K562 (cell line): Measurements from ENCODE around the gene TRIM40. TPM values are rescaled to one million over a fixed set of nuclear protein-coding genes. Genes with fewer than 3 reads are reported as not detected.

Experiments
- ATAC-seq: fragments of 200-7000 bp; cut with Tn5 transposase; 3 replicates; pipeline ENCODE4 v1.9.1; 2020; ENCODE audit warnings: moderate library complexity
- BruUV-seq: library from RNA; stranded (reverse); fragments of 400-500 nt; replicated peaks from 2 replicates; lab custom pipeline; 2021; lab: Mats Ljungman, UMichigan
- CTCF ChIA-PET: fragments of 300-600 bp; formaldehyde crosslinking; extraction: SDS; loops from one replicate; lab custom pipeline; 2021; ENCODE audit warnings: low intra/inter-chr PET ratio; lab: Yijun Ruan, JAX
- POLR2A ChIA-PET: fragments of 300-600, 350-650 bp; sonication (Branson Sonifier 250); formaldehyde crosslinking; extraction: SDS; loops from one replicate; lab custom pipeline; 2021; ENCODE audit warnings: antibody characterized with exemption, inconsistent platforms; lab: Yijun Ruan, JAX
- DNase-seq, 4 experiments: peaks; one replicate each; pipeline versions ENCODE4 v3.0.0 to v3.0.0-alpha.2; 2011 to 2018; ENCODE audit warnings: low spot score in 3 of 4, mixed read lengths in 3 of 4; ENCODE audit errors: extremely low read depth in 1 of 4
- FAIRE-seq: peaks from 2 replicates; lab custom pipeline; 2011; peaks lifted over from hg19 to GRCh38; lab: Jason Lieb, UNC
- H2AFZ ChIP-seq: 2 replicates; pipeline ENCODE4 v1.6.0; 2011; ENCODE audit warnings: low read depth, low read length, control low read depth, inconsistent platforms
- H3K27ac ChIP-seq: fragments of 200-600 bp; 3 replicates; pipeline ENCODE4 v1.8.0; 2011; ENCODE audit warnings: low read depth, mild to moderate bottlenecking, control low read depth, inconsistent platforms, low read length, moderate library complexity, mixed read lengths; ENCODE audit errors: extremely low read depth
- H3K27me3 ChIP-seq, 2 experiments: fragments of 300-600 bp in 1 of 2; 2 replicates in 1 of 2; 3 replicates in 1 of 2; pipeline versions ENCODE4 v1.6.0 to v1.8.0; 2011; ENCODE audit warnings: inconsistent platforms in 2 of 2, low read length in 2 of 2, mild to moderate bottlenecking in 1 of 2, mixed read lengths in 1 of 2, moderate library complexity in 1 of 2; ENCODE audit not compliant: control insufficient read depth in 2 of 2, insufficient read depth in 2 of 2
- H3K36me3 ChIP-seq: fragments of 300-600 bp; 3 replicates; pipeline ENCODE4 v1.8.0; 2011; ENCODE audit warnings: mild to moderate bottlenecking, low read length, inconsistent platforms; ENCODE audit not compliant: control insufficient read depth, insufficient read depth
- H3K4me1 ChIP-seq, 2 experiments: fragments of 200-600 bp in 1 of 2; replicated peaks in 1 of 2; 2 replicates in 1 of 2; 3 replicates in 1 of 2; pipeline versions ENCODE4 v1.5.1 to v1.8.0; 2011; ENCODE audit warnings: inconsistent platforms in 2 of 2, low read length in 2 of 2, mild to moderate bottlenecking in 1 of 2, mixed read lengths in 1 of 2, moderate library complexity in 1 of 2; ENCODE audit not compliant: control insufficient read depth in 2 of 2, insufficient read depth in 2 of 2
- H3K4me2 ChIP-seq: 2 replicates; pipeline ENCODE4 v1.6.1; 2011; ENCODE audit warnings: low read length, control low read depth, inconsistent platforms, mixed read lengths; ENCODE audit not compliant: insufficient read depth
- H3K4me3 ChIP-seq: fragments of 200-600 bp; sonication (generic), shearing (Covaris generic); 2 replicates; pipeline ENCODE4 v1.5.1; 2016; ENCODE audit warnings: control low read depth, inconsistent platforms
- H3K79me2 ChIP-seq: fragments of 200-600 bp; 3 replicates; pipeline ENCODE4 v1.8.0; 2011; ENCODE audit warnings: low read length, inconsistent platforms; ENCODE audit not compliant: control insufficient read depth, insufficient read depth
- H3K9ac ChIP-seq, 2 experiments: 2 replicates each; pipeline versions ENCODE4 v1.6.0 to v1.6.1; 2011; ENCODE audit warnings: low read depth in 2 of 2, low read length in 2 of 2, control low read depth in 1 of 2, inconsistent platforms in 1 of 2, mild to moderate bottlenecking in 1 of 2, mixed read lengths in 1 of 2; ENCODE audit not compliant: insufficient read depth in 1 of 2
- H3K9me1 ChIP-seq: one replicate; pipeline ENCODE4 v1.6.0; 2011; ENCODE audit warnings: inconsistent platforms, mild to moderate bottlenecking, low read length, moderate library complexity; ENCODE audit not compliant: control insufficient read depth, insufficient read depth
- H3K9me3 ChIP-seq: replicated peaks from 2 replicates; pipeline ENCODE4 v1.5.1; 2011; ENCODE audit warnings: low read depth, low read length, inconsistent platforms; ENCODE audit not compliant: control insufficient read depth, insufficient read depth
- H4K20me1 ChIP-seq: replicated peaks from 2 replicates; pipeline ENCODE4 v1.6.1; 2011; ENCODE audit warnings: low read length, inconsistent platforms, mixed read lengths; ENCODE audit not compliant: control insufficient read depth, insufficient read depth
- BDP1 ChIP-seq: IDR thresholded peaks from 3 replicates; pipeline ENCODE4 v1.6.1; 2011; ENCODE audit not compliant: insufficient read length, insufficient read depth
- E2F3 ChIP-seq: fragments of 250-450 bp; sonication (Bioruptor Pico); IDR thresholded peaks from 2 replicates; pipeline ENCODE4 v1.4.0; 2020; ENCODE audit warnings: mild to moderate bottlenecking
- IRF2 ChIP-seq: sonication (generic); formaldehyde crosslinking; IDR thresholded peaks from 2 replicates; pipeline ENCODE4 v1.8.1; 2022; ENCODE audit warnings: mild to moderate bottlenecking, missing genetic modification reagents
- NFRKB ChIP-seq: fragments of 450-650 bp; IDR thresholded peaks from 2 replicates; pipeline ENCODE4 v1.6.1; 2016; ENCODE audit warnings: low read depth
- SIN3B ChIP-seq: fragments of 450-650 bp; IDR thresholded peaks from 2 replicates; pipeline ENCODE4 v1.6.1; 2017; ENCODE audit warnings: low read depth, mild to moderate bottlenecking, moderate library complexity
- WGBS: fragments of 100-300 bp; shearing (Covaris generic); methylation state at CpG from one replicate; pipeline ENCODE4 v1.1.6; 2016; ENCODE audit warnings: low coverage, mixed read lengths; ENCODE audit not compliant: insufficient coverage; ENCODE audit errors: missing lambda C conversion rate; 5-methylcytosine and 5-hydroxymethylcytosine counted together
- in situ Hi-C: fragments of 300-500 bp; cut with MboI; formaldehyde crosslinking; loops from 4 replicates; pipeline ENCODE4 v1.15.0; 2018; ENCODE audit warnings: inconsistent platforms, mixed read lengths
- intact Hi-C: fragments of 100-400 bp; cut with micrococcal nuclease; formaldehyde crosslinking; loops from 2 replicates; pipeline ENCODE4 v1.14.2; 2022
- polyA plus RNA-seq, 8 experiments: library from polyadenylated mRNA; depleted of rRNA in 4 of 8; stranded (reverse) in 5 of 8; unstranded in 3 of 8; fragments of >200 nt; fragmentation: Nextera tagmentation in 2 of 8; fragmentation: Illumina TruSeq in 1 of 8; extraction: Ambion mirVana in 2 of 8; extraction: Trizol in 1 of 8; gene quantifications; 2 replicates each; pipeline versions ENCODE4 v1.2.1 to v1.2.3, GENCODE V29; 2011 to 2014; ENCODE audit warnings: inconsistent platforms in 1 of 8, missing spikeins in 1 of 8
- total RNA-seq, 7 experiments: library from RNA; depleted of rRNA in 6 of 7; stranded (reverse); fragments of >200 nt in 6 of 7; fragmentation: Illumina TruSeq in 2 of 7; extraction: Trizol in 2 of 7; gene quantifications; 2 replicates each; pipeline versions ENCODE4 v1.2.1 to v1.2.3, GENCODE V29; 2011 to 2021; ENCODE audit warnings: low replicate concordance in 1 of 7
- TF ChIP-seq, protein P1 (sequence below), 2 experiments: IDR thresholded peaks in 1 of 2; conservative IDR thresholded peaks in 1 of 2; 2 replicates each; pipeline ENCODE4 v1.6.1; 2016; ENCODE audit warnings: low read depth in 2 of 2, mild to moderate bottlenecking in 1 of 2, missing compliant biosample characterization in 1 of 2, missing genetic modification characterization in 1 of 2, moderate library complexity in 1 of 2
- TF ChIP-seq, protein P2 (sequence below), 3 experiments: fragments of 200-800 bp in 1 of 3; fragments of 250-450 bp in 1 of 3; fragments of 450-650 bp in 1 of 3; sonication (Bioruptor Pico) in 1 of 3; sonication (Bioruptor generic) in 1 of 3; formaldehyde crosslinking in 1 of 3; IDR thresholded peaks; 2 replicates each; pipeline versions ENCODE4 v1.6.1 to v1.8.0; 2016 to 2022; ENCODE audit warnings: mild to moderate bottlenecking in 2 of 3, missing genetic modification characterization in 2 of 3, missing compliant biosample characterization in 1 of 3, moderate library complexity in 1 of 3

TRIM40 gene
- total and polyA plus RNA-seq, 9 of the 15 experiments (the other 6 are each of a cell fraction or from before 2014, with no cell fraction given) = 0.04 to 0.08 TPM; not detected in 7

DNA sequence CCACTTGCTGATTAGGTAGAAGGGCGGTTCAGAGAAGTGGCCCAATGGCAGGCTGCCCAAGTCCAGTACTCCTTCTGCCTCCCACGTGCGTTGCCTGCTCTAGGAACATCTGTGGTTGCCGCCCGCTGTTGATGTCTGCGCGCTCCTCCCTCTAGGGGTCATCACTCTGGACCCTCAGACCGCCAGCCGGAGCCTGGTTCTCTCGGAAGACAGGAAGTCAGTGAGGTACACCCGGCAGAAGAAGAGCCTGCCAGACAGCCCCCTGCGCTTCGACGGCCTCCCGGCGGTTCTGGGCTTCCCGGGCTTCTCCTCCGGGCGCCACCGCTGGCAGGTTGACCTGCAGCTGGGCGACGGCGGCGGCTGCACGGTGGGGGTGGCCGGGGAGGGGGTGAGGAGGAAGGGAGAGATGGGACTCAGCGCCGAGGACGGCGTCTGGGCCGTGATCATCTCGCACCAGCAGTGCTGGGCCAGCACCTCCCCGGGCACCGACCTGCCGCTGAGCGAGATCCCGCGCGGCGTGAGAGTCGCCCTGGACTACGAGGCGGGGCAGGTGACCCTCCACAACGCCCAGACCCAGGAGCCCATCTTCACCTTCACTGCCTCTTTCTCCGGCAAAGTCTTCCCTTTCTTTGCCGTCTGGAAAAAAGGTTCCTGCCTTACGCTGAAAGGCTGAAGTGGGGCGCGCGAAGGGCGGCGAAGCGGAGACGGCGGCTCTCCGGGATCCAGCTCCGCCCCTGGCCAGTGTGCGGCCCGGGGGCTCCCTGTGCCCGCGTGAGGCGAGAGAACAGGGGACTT, 35.9 kb downstream of the TRIM40 start (continued):
- TF ChIP-seq E2F3 (CRISPR knock-in tag) (no peak), SIN3B (no peak)
- TF ChIP-seq, protein P1, sequence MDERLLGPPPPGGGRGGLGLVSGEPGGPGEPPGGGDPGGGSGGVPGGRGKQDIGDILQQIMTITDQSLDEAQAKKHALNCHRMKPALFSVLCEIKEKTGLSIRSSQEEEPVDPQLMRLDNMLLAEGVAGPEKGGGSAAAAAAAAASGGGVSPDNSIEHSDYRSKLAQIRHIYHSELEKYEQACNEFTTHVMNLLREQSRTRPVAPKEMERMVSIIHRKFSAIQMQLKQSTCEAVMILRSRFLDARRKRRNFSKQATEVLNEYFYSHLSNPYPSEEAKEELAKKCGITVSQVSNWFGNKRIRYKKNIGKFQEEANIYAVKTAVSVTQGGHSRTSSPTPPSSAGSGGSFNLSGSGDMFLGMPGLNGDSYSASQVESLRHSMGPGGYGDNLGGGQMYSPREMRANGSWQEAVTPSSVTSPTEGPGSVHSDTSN (CRISPR knock-in tag; IDR thresholded peaks at IDR 0.05; ENCODE audit: low read depth) = no peak
- TF ChIP-seq, protein P1 (tag; conservative IDR thresholded peaks at IDR 0.05; ENCODE audit: low read depth) = no peak

DNA sequence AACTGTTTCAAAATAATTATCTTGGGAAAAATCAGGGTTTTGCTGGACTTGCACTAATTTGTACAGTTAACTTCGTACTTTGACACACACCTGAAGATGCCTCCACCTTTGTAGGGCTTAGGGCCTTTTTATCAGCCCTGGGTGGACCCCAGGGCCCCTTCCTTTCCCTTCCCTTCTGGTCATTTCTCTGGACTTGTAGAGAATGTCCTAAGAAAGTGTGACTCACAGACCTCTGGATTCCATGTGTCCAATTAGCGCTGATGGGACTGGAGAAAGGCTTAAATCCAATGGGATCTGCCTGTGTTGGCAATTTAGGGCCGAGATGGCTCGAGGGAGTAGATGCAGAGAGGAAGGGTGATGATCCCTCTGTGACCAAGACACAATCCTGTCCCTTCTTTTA, 36.7 kb downstream of the TRIM40 start:
- peaks cover 7 to 22% of the 10 kb centered on the region in 2 experiments for H3K27me3 ChIP-seq
- H4K20me1 ChIP-seq = no peaks in the 10 kb centered on the region
- ATAC-seq = no peak
- no peaks in the 10 kb centered on the region for H3K9me1 ChIP-seq
- H3K4me1 ChIP-seq = peaks cover 0 to 8% of the 10 kb centered on the region in 2 experiments; a peak in 1 of 5 replicates
- intact Hi-C loops (no loop called here), in situ Hi-C loops (loop anchor here (5.0 kb wide), 1 partner anchor 325 kb away; no protein-coding TSS in a partner anchor)
- no peak overlapping the region for H2AFZ ChIP-seq
- ChIA-PET POLR2A (no interaction called here), CTCF (no interaction called here)
- DNase-seq = no peak
- H3K79me2 ChIP-seq = no peaks in the 10 kb centered on the region
- H3K4me2 ChIP-seq = no peak overlapping the region
- no peak overlapping the region for H3K4me3 ChIP-seq
- no peak overlapping the region for H3K27ac ChIP-seq
- H3K9me3 ChIP-seq = no peaks in the 10 kb centered on the region
- 8% methylated on average over 4 of the region's 4 CpGs for WGBS
- FAIRE-seq = no peak
- TF ChIP-seq NFRKB (no peak), IRF2 (no peak), BDP1 (no peak)
- TF ChIP-seq, protein P2, sequence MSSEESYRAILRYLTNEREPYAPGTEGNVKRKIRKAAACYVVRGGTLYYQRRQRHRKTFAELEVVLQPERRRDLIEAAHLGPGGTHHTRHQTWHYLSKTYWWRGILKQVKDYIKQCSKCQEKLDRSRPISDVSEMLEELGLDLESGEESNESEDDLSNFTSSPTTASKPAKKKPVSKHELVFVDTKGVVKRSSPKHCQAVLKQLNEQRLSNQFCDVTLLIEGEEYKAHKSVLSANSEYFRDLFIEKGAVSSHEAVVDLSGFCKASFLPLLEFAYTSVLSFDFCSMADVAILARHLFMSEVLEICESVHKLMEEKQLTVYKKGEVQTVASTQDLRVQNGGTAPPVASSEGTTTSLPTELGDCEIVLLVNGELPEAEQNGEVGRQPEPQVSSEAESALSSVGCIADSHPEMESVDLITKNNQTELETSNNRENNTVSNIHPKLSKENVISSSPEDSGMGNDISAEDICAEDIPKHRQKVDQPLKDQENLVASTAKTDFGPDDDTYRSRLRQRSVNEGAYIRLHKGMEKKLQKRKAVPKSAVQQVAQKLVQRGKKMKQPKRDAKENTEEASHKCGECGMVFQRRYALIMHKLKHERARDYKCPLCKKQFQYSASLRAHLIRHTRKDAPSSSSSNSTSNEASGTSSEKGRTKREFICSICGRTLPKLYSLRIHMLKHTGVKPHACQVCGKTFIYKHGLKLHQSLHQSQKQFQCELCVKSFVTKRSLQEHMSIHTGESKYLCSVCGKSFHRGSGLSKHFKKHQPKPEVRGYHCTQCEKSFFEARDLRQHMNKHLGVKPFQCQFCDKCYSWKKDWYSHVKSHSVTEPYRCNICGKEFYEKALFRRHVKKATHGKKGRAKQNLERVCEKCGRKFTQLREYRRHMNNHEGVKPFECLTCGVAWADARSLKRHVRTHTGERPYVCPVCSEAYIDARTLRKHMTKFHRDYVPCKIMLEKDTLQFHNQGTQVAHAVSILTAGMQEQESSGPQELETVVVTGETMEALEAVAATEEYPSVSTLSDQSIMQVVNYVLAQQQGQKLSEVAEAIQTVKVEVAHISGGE (CRISPR knock-in tag; IDR thresholded peaks at IDR 0.05) = no peak
- no peak overlapping the region for H3K9ac ChIP-seq
- BruUV-seq = no TSS peak
- no peaks in the 10 kb centered on the region for H3K36me3 ChIP-seq
